Panc1 (cell line): ENCODE measurements around the gene DCLRE1B. TPM values are rescaled to one million over a fixed set of nuclear protein-coding genes. Genes with fewer than 3 reads are reported as not detected.

Source experiments
- ATAC-seq: fragments of 200-7000 bp; cut with Tn5 transposase; 2 replicates; pipeline ENCODE4 v1.9.1; 2020; ENCODE audit warnings: mild to moderate bottlenecking, moderate library complexity
- BruUV-seq: library from RNA; stranded (reverse); fragments of 400-500 nt; replicated peaks from 2 replicates; lab custom pipeline; 2021; lab: Mats Ljungman, UMichigan
- CTCF ChIA-PET: fragments of 300-600 bp; sonication (Branson Sonifier 250); formaldehyde crosslinking; loops from one replicate; lab custom pipeline; 2022; ENCODE audit warnings: antibody characterized with exemption; lab: Charles Lee
- POLR2A ChIA-PET: fragments of 300-600 bp; sonication (Branson Sonifier 250); formaldehyde crosslinking; loops from one replicate; lab custom pipeline; 2022; ENCODE audit warnings: antibody characterized with exemption; lab: Charles Lee
- DNase-seq: peaks from one replicate; pipeline ENCODE4 v3.0.0-alpha.2; 2010; ENCODE audit warnings: low read depth, low spot score
- H3K27ac ChIP-seq: 2 replicates; pipeline ENCODE4 v1.5.1; 2011; ENCODE audit warnings: mild to moderate bottlenecking, low read length, inconsistent platforms
- H3K27me3 ChIP-seq: fragments of 200-500 bp; sonication (Bioruptor generic); 2 replicates; pipeline ENCODE4 v1.6.0; 2014; ENCODE audit warnings: low read length, inconsistent platforms; ENCODE audit not compliant: control insufficient read depth, insufficient read depth
- H3K36me3 ChIP-seq: fragments of 200-500 bp; sonication (Bioruptor generic); 2 replicates; pipeline ENCODE4 v1.5.1; 2014; ENCODE audit warnings: inconsistent platforms, mild to moderate bottlenecking, low read length, moderate library complexity; ENCODE audit not compliant: control insufficient read depth, insufficient read depth
- H3K4me1 ChIP-seq: 2 replicates; pipeline ENCODE4 v1.5.1; 2011; ENCODE audit warnings: inconsistent platforms, mild to moderate bottlenecking, low read length, moderate library complexity; ENCODE audit not compliant: control insufficient read depth, insufficient read depth
- H3K4me3 ChIP-seq, 2 experiments: 2 replicates each; pipeline ENCODE4 v1.5.1; 2011 to 2012; ENCODE audit warnings: low read depth in 2 of 2, low read length in 2 of 2, mild to moderate bottlenecking in 2 of 2, inconsistent platforms in 1 of 2, moderate library complexity in 1 of 2
- H3K9me3 ChIP-seq: fragments of 200-500 bp; sonication (Bioruptor generic); 2 replicates; pipeline ENCODE4 v1.5.1; 2014; ENCODE audit warnings: low read depth, mild to moderate bottlenecking, inconsistent platforms, low read length, moderate library complexity; ENCODE audit not compliant: control insufficient read depth, insufficient read depth
- CTCF ChIP-seq: fragments of 450-650 bp; IDR thresholded peaks from 2 replicates; pipeline ENCODE4 v1.5.1; 2017; ENCODE audit warnings: mild to moderate bottlenecking
- POLR2AphosphoS5 ChIP-seq: IDR thresholded peaks from 2 replicates; pipeline ENCODE4 v1.6.1; 2012; ENCODE audit warnings: mild to moderate bottlenecking, low read depth, low read length, moderate library complexity
- REST ChIP-seq, 2 experiments: IDR thresholded peaks; 2 replicates each; pipeline ENCODE4 v1.6.1; 2011 to 2012; ENCODE audit warnings: low read depth in 2 of 2, control low read depth in 1 of 2, low read length in 1 of 2, mild to moderate bottlenecking in 1 of 2, moderate library complexity in 1 of 2; ENCODE audit not compliant: insufficient read depth in 1 of 2
- SIN3A ChIP-seq: IDR thresholded peaks from 2 replicates; pipeline ENCODE4 v1.6.1; 2012; ENCODE audit warnings: low read depth, mild to moderate bottlenecking, low read length, moderate library complexity, borderline replicate concordance; ENCODE audit not compliant: insufficient read depth
- TCF7L2 ChIP-seq: IDR thresholded peaks from 2 replicates; pipeline ENCODE4 v1.6.1; 2011; ENCODE audit warnings: mild to moderate bottlenecking, low read depth, low read length, inconsistent platforms
- in situ Hi-C: cut with HindIII; loops from 2 replicates; pipeline ENCODE4 v1.10.0; 2016; ENCODE audit warnings: low sequenced_read_pairs, low pct_unique_long_range_greater_than_20kb
- intact Hi-C: fragments of 100-400 bp; cut with micrococcal nuclease; formaldehyde crosslinking; loops from one replicate; pipeline ENCODE4 v1.10.0; 2022; ENCODE audit not compliant: unreplicated experiment
- total RNA-seq: library from RNA; stranded (reverse); gene quantifications from one replicate; pipeline ENCODE4 v1.2.1, GENCODE V29; 2021; ENCODE audit not compliant: unreplicated experiment

DCLRE1B gene
- total RNA-seq, 1 experiment from 2014 or later = 8.6 TPM

DNA sequence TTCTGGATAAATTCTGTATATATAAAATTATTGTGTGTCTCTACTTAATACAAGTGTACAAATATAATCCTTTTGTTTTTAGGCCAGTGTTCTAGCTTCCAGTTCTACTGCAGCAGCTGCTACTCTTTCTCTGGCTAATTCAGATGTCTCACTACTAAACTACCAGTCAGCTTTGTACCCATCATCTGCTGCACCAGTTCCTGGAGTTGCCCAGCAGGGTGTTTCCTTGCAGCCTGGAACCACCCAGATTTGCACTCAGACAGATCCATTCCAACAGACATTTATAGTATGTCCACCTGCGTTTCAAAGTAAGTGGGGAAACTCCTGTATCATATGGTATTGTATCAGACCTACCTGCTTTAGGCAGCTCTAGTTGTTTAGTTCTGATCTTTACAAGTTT, 52.9 kb downstream of the DCLRE1B start:
- no peaks in the 10 kb centered on the region for H3K27me3 ChIP-seq
- TF ChIP-seq SIN3A (no peak), REST (IDR thresholded peaks at IDR 0.05; ENCODE audit: insufficient read depth in 1 of 2, low read depth in 2 of 2, low read length in 1 of 2) (no peak), POLR2AphosphoS5 (no peak), CTCF (no peak), TCF7L2 (no peak)
- peaks cover 14% of the 10 kb centered on the region for H3K36me3 ChIP-seq
- ChIA-PET CTCF (no interaction called here), POLR2A (no interaction called here)
- in situ Hi-C loops = no loop called here
- BruUV-seq = no TSS peak
- H3K4me1 ChIP-seq = no peaks in the 10 kb centered on the region
- H3K27ac ChIP-seq = no peak overlapping the region
- intact Hi-C loops = no loop called here
- H3K9me3 ChIP-seq = no peaks in the 10 kb centered on the region
- DNase-seq (no peak), ATAC-seq (no peak)
- no peak overlapping the region for H3K4me3 ChIP-seq

DNA sequence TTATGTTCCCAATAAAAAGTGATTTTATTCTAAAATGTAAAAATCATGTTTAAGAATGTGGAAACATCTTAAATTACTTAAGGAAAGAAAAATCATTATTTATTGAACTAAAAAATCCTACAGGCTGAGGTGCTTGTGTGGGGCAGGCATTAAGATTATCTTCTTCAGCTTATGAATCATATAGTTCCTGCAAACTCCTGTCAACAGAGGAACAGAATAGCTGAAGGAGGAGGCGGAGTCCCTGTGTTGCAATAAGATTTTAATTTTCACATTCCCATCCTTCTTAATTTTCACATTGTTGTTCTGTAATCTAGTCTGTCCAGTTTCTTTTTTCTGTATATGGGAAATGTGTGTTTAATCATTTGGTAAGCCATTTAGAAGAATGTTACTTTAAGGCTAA, 53.6 kb downstream of the DCLRE1B start:
- TF ChIP-seq POLR2AphosphoS5 (no peak), SIN3A (no peak), REST (IDR thresholded peaks at IDR 0.05; ENCODE audit: insufficient read depth in 1 of 2, low read depth in 2 of 2, low read length in 1 of 2) (no peak), CTCF (no peak), TCF7L2 (no peak)
- no peaks in the 10 kb centered on the region for H3K9me3 ChIP-seq
- intact Hi-C loops = no loop called here
- DNase-seq = no peak
- ATAC-seq = no peak
- peaks cover 14% of the 10 kb centered on the region for H3K36me3 ChIP-seq
- no peak overlapping the region for H3K27ac ChIP-seq
- CTCF ChIA-PET = no interaction called here
- in situ Hi-C loops = no loop called here
- H3K4me3 ChIP-seq = no peak overlapping the region
- H3K27me3 ChIP-seq = no peaks in the 10 kb centered on the region
- no TSS peak for BruUV-seq
- H3K4me1 ChIP-seq = no peaks in the 10 kb centered on the region
- POLR2A ChIA-PET = no interaction called here
